NCI-H510A treated with DMSO at 0.1 percent for 48 hours (cell line): ENCODE measurements around the gene PPT1.

Experiments used
- DNase-seq: peaks from one replicate; lab custom pipeline; 2025; lab: John Stamatoyannopoulos, UW

PPT1 gene

DNA sequence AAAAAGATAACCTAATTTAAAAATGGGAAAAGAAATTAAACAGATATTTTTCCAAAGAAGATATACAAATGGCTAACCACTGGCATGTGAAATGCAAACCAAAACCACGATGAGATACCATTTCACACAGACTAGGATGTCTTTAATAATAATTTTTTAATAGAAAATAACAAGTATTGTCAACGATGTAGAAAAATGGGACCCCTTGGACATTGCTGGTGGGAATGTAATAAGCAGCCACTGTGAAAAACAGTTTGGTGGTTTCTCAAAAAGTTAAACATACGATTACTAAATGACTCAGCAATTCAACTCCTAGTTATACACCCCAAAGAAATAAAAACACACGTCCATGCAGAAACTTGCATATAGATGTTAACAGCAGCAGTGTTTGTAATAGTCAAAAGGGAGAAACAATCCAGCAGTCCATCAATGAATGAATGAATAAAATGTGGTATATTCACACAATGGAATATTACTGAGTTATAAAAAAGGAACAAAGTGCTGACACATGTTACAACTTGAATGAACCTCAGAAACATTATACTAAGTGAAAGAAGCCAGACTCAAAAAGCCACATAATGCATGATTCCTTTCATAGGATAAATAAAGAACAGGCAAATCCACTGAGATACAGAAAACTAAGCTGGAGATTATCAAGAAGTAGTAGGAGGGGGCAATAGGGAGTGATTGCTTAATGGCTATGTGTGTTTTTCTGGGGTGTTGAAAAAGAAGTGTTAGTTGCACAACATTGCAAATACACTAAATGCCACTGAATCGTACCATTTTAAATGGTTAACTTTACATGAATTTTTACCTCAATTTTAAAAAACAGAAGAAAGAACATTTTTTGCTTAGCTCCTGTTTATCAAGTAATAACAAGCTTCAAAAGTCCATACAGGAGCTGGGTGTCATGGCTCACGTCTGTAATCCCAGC lies 4.1 kb downstream of the PPT1 start:
- no peak for DNase-seq

DNA sequence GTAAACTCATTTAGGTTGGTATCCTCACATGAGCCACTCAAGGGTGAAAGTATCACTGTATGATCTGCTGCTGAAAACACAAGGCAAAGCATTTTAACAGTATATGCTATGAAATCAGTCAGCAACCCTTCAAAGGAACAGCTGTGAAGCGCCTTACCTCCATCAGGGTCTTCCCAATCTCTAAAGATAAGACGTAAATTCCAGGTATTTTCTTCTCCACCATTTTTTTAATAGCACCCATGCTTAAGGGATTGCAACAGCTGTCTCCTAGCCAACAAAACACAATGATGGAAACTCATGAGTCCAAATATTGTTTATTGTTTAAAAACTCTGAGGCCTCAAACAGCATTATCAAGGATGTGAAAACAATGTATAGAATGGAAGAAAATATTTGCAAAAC lies 4.8 kb downstream of the PPT1 start:
- no peak for DNase-seq

DNA sequence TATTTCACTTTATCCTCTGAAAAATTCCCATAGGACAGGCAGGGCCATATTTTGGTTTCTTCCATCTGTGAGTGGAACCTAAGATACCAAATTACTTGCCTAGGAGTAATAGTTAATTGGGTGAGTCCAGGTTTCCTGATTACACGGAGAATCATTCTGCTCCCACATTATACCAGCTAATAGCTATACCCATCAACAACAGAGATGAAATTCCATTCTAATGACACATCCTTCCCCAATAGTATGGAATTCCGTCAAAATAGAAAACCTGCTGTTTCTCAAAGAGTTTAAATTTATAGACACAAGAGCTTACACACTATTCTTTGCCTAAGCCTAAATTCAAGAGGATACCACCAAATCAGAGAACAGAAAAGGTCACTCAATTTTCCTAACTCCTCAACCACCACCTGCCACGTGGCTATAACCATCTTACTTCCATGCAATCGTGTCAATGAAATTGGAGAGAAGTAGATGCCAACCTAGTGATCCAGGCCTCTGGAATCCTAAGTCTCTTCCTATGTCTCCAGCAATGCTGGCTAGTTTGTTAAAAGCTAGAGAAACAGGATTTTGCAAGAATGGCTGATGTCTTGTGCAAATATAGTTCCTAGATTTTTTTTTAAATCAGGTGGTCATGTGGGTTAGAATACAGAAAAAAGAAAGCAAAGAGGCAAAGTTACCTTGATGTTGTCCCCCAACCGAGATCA lies 6.2 kb downstream of the PPT1 start:
- DNase-seq, result no peak

DNA sequence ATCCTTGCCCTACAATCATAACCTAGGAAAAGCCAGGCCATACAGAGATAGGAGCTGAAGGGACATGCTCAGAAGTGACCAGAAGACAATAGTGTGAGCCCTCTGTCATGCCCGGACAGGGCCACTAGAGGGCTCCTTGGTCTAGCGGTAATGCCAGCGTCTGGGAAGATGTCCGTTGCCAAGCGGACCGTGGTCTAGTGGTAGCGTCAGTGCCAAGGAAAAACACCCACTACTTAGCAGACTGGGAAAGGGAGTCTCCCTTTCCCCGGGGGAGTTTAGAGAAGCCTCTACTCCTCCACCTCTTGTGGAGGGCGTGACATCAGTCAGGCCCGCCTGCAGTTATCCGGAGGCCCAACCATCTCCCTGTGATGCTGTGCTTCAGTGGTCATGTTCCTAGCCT lies 12.3 kb downstream of the PPT1 start:
- DNase-seq, result peak; percentile 94

DNA sequence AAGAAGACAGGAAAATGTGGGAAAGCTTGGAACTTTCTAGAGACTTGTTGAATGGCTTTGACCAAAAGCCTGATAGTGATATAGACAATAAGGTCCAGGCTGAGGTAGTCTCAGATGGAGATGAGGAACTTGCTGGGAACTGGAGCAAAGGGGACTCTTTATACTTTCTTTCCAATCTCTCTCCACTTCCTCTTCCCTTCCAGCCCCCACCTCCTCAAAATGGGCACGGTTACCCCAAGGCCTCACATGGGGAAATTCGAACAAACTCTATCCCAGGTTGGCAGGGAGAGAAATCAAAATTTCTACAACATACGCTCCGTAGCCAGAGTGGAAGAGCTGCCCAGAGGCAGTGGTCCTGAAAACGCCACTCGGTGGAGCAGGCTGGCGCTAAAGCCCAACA lies 15.2 kb downstream of the PPT1 start:
- no peak for DNase-seq

DNA sequence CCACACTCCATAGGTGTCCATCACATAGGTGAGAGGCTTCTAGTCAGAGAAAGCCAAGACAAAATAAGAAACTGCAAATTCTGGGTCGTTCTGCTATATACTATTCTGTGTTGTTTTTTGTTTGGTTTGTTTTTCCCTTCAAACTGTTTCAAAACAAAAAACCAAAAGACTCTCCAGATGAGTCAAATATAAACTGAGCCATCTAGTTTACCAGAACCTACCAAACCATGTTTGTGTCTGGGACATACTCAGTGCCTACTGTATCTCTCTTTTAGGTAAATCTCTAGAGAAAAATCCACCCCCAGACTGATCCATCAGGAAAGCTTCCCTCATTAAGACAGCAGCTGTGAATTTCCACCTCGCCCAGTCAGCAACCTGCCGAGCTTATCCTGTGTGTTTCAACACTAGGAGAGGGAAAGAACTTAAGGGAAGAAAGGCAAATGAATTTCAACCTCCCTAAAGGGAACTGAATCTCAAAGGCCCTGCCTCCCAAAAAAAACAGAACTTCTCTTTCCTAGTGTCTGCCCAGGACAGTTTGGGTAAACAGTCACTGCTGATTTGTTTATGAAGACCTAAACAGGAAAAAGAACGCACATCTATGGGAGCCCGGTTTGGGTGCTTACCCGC lies 17.2 kb downstream of the PPT1 start:
- DNase-seq, result no peak

DNA sequence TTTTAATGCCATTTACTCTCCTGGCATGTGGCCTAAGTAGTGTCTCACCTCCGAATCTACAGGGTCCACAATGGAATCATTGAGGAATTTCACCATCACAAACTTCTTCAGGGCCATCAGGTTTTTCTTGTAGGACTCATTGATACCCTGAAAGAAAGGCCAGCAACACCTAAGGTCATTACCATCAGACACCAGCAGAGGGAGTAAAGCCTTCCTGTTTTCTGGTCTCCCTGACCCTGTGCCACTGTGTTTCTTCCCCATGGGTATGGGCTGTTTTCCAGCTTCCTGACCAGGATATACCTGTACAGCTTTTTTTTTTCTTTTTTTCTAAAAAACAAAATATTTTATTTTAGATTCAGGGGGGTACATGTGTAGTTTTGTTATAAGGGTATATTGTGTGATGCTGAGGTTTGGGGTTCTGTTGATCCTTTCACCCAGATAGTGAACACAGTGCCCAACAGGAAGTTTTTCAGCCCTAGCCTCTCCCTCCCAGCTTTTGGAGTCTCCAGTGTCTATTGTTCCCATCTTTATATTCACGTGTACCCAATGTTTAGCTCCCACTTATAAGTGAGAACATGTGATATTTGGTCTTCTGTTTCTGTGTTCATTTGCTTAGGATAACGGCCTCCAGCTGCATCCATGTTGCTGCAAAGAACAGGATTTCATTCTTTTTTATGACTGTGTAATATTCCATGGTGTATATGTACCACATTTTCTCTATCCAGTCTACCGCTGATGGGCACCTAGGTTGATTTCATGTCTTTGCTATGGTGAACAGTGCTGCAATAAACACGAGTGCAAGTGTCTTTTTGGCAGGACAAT lies 18.3 kb downstream of the PPT1 start:
- DNase-seq, result peak; percentile 96

DNA sequence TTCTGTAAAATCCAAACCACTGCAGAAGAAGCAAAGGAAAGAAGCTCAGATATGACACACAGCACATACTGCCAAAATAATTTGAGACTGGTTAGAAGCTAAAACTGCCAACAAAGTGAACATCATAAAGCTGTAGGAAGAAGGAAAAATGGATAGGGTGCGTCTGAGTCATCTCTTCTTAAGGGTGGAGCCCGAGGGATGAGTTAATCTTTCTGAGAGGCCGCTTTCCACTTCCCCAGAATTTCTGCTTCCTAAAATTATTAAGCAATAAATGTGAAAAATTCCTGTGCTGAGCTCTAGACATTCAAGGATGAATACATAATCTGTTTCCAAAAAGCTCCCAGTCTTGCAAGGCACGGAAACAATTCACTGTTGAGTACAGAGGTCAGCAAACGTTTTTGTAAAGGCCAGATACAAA lies 20.1 kb downstream of the PPT1 start:
- DNase-seq, result no peak

DNA sequence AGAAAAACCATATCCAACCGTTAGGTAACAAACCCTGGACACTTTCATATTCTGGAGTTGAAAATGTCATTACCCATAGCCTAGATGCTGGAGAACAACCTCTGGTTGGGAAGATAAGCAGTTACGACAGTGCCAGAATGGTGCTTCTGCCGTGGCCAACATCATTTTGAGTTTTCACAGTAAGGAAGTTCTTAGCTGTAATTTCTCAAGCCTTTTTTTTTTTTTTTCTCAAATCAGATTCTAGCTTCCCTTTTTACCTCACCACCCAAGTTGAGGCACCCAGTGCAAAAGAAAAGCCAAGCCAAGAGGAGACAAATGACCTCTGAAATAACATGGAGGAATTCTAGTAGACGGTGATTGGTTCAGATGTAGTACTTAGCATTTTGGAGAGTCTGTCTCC lies 21.8 kb downstream of the PPT1 start:
- DNase-seq, result no peak

DNA sequence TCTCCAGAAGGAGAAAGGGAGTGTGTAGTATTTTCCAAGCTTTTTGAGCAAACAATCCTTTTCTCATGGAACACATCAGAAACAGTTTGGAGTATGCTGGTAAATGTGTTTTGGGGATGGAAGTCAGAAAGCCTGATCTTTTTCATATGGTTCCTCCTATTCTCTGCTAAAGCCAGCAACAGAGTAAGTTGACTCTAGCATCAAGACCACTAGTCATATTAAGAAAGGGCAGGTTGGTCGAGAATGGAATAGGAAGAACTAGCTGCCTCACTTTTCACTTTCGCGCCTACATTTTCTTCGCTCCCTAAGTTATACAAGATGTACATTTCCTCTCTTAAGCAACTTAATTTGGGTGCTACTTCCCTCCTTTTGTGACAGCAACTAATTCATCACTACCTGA lies 24.0 kb downstream of the PPT1 start:
- DNase-seq, result no peak

DNA sequence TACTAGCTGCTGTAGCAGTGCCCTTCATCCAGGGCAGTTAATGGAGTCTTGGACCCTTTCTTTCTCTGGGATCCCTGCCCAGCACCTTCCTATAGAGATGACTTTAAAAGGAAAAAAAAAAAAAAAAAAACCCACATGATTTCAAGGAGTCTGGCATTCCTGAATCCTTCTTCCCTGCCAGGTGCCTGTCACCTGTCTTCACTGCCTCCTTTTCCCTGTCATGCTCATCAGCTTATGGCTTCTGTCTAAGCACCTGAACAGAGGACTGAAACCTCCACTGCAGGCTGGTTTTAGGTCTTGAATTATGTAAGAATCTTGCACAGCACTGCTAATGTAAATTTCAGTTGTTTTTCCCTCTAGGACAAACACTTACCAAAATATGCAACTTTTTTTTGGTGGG lies 24.9 kb downstream of the PPT1 start:
- no peak for DNase-seq

DNA sequence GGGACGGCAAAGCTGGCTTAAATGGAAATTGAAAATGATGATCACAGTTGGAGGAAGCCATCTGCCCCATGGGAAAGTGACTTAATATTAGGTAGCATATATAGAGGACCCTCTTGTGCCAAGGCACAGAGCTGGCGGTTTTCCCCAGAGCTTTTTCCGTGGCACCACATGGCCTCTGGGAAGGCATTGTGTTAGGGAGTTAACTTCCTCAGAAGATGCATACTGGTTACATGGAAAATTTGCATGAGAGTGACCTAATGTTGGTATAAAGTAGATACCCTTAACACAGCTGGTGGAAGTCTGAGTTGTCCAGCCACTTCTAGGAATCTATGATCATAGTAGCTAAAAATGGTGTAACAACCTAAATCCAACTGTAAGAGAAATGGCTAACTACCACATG lies 29.2 kb downstream of the PPT1 start:
- no peak for DNase-seq

DNA sequence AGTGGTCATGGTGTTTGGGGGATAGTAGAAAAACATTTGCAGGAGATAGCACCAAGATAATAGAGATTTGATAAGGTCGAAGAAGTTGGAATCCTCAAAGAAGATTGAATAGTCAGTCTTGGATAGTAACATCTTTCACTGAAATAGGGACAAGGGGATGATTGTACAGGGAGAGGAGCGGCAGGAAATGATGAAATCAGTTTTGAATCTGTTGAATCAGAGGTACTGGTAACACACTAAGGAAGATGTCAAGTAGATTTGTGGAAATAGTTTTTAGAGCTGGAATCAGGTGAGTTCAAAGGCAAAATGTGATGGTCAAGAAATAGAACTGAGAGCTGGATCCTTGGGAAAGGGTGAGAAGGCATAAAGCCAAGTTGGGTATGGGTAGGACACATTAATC lies 30.0 kb downstream of the PPT1 start:
- no peak for DNase-seq

DNA sequence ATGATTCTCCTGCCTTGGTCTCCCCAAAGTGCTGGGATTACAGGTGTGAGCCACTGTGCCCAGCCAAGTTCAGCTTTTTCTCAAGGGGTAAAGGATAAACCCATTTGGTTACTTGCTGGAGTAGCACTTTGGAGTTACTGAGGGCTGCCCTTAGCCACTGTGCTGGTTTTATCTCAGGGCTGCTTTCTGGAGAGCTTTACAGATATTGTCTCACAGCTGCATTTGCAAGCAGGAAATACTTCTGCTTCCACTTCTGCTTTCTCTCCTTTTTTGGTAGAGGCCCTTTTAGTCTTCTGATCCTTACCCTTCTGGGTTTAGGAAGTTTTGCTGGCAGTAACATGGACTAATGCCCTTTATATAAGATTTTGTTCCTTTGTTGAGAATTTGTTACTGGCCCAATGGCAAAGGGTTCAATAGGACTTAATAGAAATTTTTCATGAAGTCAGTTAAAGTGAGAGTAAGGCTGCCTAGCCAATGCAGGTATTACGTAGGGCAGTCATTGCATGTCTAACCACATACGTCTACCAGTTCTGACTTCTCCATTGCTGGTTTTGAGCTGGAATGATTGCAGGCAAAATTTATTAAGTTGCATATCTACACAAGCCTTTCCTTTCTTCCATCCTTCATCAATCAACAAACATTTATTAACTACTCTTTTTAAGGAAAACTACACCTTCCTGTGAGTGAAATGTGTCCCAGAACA lies 32.1 kb downstream of the PPT1 start:
- no peak for DNase-seq

DNA sequence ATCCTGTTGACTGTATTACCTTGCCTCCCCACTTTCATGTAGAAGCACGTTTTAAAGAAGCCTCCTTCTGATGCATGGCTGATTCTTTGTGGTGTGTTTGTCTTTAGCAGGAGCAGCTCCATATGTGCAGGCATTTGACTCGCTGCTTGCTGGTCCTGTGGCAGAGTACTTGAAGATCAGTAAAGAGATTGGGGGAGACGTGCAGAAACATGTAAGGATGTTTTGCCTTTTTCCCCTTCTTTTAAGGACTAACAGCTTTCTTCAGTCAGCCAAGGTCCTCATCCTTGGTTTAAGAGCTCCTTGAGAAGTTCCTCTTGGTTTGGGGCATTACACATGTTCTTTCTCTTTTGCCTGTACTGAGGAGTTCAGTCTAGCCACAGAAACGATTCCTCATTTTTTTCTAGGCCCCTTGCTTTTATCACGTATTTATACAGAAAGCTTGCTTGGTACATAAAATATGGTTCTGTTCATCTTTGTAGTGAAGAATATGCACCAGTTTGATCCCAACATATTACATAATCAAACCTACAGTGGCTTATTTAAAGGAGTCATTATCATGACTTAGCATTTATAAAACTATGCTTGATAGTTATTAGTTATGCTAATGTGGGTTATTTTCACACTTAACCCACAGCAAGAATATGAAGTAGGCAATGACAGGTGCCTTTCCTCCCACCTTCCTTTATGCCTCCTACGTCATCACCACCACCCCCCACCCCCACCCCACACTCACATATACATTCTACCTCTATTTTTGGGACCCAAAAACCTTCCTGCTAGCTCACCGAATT lies 36.9 kb downstream of the PPT1 start:
- no peak for DNase-seq

DNA sequence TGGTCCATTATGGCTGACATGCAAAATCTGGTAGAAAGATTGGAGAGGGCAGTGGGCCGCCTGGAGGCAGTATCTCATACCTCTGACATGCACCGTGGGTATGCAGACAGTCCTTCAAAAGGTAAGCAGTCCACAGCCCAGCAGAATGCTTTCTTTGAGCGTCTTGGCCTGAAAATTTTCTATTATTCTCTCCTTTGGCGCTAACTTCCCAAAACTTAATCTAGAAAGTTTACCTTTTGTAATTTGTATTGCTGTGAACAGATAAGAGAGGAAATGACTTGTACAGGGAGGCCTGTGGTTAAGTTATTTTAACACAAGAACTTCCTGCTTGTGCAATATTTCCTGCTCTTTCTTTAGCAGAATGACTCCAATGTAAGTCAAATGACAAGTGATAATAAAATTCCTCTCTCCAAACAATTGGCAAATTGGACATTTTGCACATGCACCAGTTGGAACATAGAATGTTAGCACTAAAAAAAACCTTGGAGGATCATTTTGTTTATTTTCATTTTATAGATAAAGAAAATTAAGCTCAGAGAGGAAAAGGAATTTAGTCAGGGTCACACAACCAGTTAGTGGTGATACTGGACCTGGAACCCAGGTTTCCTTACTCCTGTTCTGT lies 37.6 kb downstream of the PPT1 start:
- no peak for DNase-seq

DNA sequence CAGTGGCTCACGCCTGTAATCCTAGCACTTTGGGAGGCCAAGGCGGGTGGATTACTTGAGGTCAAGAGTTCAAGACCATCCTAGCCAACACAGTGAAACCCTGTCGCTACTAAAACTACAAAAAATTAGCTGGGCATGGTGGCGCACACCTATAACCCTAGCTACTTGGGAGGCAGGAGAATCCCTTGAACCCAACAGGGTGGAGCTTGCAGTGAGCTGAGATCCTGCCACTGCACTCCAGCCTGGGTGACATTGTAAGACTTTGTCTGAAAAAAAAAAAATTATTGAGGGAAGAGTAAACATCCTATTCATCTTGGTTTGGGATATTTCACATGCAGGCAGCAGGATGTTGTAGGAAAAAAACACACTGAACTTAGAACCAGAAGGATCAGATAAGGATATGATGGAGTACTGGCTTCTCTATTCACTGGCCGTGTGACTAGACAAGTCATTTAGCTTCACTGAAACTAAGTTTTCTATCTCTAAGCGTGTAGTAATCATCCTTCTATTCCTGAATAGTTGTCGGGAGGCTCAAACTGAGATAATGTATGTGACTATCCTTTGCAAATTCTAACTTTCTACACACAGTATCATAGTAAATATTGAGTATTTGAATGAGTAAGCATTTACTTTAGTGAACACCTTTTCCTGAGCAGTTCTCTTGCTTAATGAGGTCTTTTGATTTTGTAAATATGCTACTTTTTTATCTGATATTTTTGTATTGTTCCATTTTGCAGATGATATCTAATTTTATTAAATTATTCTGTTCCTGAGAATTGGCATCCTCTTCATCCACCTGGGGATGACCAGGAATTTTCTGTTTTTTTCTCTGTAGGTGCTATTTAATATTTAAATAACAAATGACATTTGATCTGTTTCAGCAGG lies 38.4 kb downstream of the PPT1 start:
- DNase-seq, result no peak

DNA sequence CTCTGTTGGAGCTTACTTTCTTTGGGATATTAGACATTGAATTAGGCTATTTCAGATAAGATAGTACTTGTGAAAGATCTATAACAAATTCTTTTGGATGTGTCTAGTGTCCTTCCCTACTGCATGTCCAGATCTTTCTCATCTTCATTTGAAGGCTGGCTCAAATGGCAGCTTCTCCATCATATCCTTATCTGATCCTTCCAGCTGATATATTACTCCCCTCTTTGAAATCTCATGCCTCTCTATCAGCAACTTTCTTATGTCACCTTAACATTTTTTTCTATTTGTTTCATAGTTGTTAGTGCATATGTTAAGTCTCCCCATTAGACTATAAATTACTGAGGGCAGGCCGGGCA lies 39.0 kb downstream of the PPT1 start:
- DNase-seq, result no peak

DNA sequence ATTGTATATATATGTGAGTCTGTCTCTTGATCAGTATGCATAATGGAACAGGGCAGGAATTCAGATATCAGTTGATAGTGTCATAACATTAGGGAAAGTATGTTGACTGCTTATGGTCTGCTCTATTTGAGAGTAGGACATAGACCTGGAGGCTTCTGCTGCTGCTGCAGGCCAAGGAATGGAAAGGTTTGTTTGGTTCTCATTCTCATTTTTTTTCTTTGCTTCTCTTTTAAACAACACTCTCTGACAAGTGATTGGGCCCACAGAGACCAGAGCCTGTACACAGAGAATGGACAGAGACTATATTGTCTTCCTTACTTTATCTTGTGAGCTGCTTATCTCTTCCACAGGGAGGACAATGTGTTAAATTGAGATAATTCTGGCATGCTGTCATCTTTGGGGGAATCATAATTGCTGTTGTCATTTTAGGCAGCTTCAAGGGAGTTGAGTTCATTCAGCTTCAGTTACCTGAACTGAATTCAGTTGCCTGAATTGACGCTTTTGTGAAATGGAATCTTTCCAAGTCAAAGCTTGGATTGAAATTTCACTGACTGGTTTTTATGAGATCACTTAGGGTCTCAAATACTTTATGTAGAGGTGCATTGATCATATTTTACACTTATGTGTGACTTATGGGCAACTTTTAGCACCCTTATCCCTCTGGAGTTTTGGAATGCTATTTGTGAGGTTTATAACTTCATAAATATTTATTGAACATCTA lies 39.6 kb downstream of the PPT1 start:
- DNase-seq, result no peak
